GM21529 (cell line): ENCODE results near the gene UBASH3A.

Experiments
- ATAC-seq: cut with Tn5 transposase; IDR thresholded peaks from one replicate; pipeline ENCODE4 v1.9.1; 2021; ENCODE audit not compliant: unreplicated experiment

The UBASH3A gene, protein sequence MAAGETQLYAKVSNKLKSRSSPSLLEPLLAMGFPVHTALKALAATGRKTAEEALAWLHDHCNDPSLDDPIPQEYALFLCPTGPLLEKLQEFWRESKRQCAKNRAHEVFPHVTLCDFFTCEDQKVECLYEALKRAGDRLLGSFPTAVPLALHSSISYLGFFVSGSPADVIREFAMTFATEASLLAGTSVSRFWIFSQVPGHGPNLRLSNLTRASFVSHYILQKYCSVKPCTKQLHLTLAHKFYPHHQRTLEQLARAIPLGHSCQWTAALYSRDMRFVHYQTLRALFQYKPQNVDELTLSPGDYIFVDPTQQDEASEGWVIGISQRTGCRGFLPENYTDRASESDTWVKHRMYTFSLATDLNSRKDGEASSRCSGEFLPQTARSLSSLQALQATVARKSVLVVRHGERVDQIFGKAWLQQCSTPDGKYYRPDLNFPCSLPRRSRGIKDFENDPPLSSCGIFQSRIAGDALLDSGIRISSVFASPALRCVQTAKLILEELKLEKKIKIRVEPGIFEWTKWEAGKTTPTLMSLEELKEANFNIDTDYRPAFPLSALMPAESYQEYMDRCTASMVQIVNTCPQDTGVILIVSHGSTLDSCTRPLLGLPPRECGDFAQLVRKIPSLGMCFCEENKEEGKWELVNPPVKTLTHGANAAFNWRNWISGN

GRCh38 chr21:42403611-42404231 lies at the start of gene UBASH3A:
Gene UBASH3A (plus strand): TSS chr21:42403902. CDS start chr21:42403946, 44 bp downstream.
- ATAC-seq, result no peak

DNA sequence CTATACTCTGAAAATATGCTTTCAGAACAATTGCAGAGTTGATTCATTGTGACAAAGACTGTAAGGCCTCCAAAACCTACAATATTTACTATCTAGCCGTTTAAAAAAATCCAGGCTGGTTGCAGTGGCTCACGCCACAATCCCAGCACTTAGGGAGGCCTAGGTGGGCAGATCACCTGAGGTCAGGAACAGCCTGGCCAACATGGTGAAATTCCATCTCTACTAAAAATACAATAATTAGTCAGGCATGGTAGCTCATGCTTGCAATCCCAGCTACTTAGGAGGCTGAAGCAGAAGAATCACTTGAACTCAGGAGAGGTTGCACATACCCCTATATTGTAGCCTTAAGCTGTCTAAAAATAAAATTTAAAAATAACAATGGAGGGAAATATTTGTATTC lies 47.7 kb upstream of the UBASH3A start:
- ATAC-seq, result no peak

- no peak for ATAC-seq
These were observed 47.1 kb upstream of the UBASH3A start for GRCh38 chr21:42356650-42357049.

- ATAC-seq, result no peak
These were observed 46.4 kb upstream of the UBASH3A start for GRCh38 chr21:42357307-42357706.

- ATAC-seq, result no peak
These were observed 45.4 kb upstream of the UBASH3A start for GRCh38 chr21:42358261-42358660.

GRCh38 chr21:42358937-42359336 lies 44.8 kb upstream of the UBASH3A start:
- no peak for ATAC-seq

DNA sequence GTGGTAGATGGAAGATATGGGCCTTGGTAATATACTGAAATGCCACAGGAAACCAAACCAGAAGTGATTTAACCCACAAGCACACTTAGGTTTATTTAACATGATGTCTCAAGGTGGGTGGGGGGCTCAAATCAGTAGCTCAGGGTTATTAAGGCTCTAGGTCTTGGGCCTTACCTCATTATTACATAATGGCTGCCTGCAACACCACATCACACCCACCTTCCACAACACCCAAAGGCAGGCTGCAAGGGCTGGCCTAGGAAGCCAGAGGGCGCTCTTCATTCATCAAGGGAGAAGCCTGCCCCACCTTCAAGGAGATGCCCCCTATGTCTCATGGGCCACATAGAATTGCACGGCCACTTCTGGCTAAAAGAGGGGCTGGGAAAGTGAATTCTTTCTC lies 43.4 kb upstream of the UBASH3A start:
- no peak for ATAC-seq

- ATAC-seq, result no peak
These were observed 42.4 kb upstream of the UBASH3A start for GRCh38 chr21:42361286-42361685.

- no peak for ATAC-seq
These were observed 41.5 kb upstream of the UBASH3A start for GRCh38 chr21:42362198-42362597.

DNA sequence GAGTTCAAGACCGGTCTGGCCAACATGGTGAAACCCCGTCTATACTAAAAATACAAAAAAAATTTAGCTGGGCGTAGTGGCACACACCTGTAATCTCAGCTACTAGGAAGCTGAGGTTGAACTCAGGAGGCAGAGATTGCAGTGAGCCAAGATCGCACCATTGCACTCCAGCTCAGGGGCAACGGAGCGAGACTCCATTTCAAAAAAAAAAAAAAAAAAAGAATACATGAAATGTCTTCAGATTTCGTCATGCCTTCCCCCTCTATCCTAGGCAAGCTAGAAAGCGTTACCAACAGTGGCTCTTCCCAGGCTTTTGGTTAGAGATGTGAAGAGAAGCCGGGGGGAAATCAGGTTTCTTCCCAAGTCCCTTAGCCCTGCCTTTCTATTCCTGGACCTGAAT lies 41.0 kb upstream of the UBASH3A start:
- ATAC-seq, result no peak

DNA sequence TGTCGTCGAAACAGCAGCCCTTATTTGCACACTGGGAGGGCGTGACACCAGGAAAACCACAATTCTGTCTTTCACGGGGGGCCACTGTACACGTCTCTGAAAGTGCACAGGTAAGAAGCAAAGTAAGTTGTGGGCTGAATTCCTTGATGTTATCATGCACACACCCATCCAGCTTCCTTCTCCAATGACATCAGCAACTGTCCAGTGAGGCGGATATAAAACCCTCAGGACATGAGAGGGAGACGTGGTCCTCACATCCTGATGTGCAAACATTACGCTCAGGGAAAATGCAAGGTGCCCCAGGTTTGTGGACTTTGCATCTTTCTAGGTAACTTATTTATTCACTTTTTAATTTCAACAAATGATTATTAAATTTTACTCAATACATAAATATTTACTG lies 40.4 kb upstream of the UBASH3A start:
- no peak for ATAC-seq

GRCh38 chr21:42364304-42364865 lies 39.3 kb upstream of the UBASH3A start:
- ATAC-seq, result no peak

- no peak for ATAC-seq
These were observed 37.9 kb upstream of the UBASH3A start for GRCh38 chr21:42365770-42366169.

- no peak for ATAC-seq
These were observed 37.3 kb upstream of the UBASH3A start, which contains the start of gene TFF1 for GRCh38 chr21:42366292-42367010. Gene TFF1 (minus strand): TSS chr21:42366535. CDS start chr21:42366495, 40 bp downstream.

DNA sequence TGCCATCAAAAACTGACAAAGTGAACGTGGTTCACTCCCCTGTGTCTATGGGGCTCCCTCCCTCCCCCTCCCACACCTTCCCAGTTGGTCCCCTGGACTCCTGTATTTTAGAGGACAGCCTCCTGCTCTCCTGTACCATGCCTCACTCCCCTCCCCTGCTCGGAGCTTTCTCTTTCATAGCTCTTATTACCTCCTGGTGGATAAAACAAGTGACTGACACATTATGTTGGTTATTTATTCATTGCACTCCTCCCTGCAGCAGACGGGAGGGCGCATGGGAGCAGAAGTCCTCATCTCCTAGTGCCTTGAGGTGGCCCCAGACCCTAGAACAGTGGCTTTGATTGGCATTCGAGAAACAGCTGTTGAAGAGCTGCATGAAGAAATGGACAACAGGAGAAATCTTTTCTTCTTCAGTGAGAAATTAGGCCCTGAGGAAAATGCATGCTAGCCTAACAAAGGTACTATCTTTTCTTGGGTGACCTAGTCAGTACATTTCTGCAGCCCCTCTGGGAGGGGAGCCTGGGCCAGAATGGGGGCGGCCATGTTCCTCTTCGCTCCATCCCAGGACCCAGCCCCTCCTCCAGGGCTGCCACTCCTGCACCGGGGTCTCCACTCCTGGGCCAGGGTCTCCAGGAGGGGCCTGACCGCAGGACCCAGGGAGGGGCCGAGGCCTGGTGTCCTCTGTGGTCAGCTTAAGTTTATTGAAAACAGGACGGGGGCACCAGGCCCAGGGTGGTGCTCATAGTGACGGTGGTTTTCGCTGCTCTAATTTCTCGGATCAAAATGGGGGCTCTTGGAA lies 36.1 kb upstream of the UBASH3A start:
- ATAC-seq, result no peak

- no peak for ATAC-seq
These were observed 33.9 kb upstream of the UBASH3A start for GRCh38 chr21:42369821-42370220.

GRCh38 chr21:42370894-42371654 lies 32.6 kb upstream of the UBASH3A start:
- ATAC-seq, result no peak

DNA sequence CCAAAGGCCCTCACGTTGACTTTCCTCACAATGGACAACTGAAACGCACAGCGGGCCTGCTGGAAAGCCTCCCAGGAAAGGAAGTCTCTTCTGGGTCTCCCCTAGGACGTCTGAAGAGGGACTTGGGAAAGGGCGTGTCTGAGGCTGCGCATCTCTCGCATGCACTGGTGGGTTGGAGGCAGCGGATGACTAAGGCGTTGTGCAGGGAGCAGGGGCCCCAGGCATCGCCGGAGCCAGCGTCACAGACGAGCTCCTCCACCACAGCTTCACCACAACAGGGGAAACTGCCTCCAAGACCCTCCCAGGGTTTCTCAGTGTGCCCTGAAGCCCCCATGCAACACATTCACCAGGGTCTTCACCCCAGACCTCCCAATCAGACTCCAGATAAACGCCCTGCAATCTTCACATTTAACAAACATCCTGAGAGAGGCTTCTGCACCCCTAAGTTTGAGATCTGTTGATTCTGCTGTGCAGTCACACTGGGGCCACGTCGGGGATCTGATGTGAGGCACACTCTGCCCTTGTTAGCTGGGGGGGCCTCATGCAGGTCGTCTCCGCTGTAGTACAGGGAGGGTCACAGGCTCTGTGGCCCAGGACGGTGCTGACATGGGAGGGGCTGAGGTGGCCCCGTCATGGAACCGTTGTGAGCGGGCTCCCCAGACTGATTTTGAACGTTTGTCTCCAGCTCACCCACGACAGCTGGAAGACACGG lies 30.4 kb upstream of the UBASH3A start:
- ATAC-seq, result no peak
